ENCODE data around the gene DUT. TPM values are rescaled to one million over a fixed set of nuclear protein-coding genes. Genes with fewer than 3 reads are reported as not detected.

Gene DUT
- total RNA-seq, 1 experiment from 2014 or later = 85.2 TPM

GRCh38 chr15:48381861-48382260 lies 50.6 kb downstream of the DUT start:
- Histone ChIP-seq H3K4me3 (ENCODE audit: low read length) (no peak overlapping the region), H3K79me2 (ENCODE audit: low read length) (no peaks in the 10 kb centered on the region), H3K9me3 (ENCODE audit: low read length) (no peaks in the 10 kb centered on the region), H3K4me2 (ENCODE audit: low read length) (no peak overlapping the region), H3F3A (ENCODE audit: low read length, unreplicated experiment) (no peaks in the 10 kb centered on the region), H3K36me3 (ENCODE audit: low read depth, low read length) (no peaks in the 10 kb centered on the region), H3K9ac (ENCODE audit: low read length) (no peak overlapping the region), H4K20me1 (ENCODE audit: low read length) (no peaks in the 10 kb centered on the region), H3K9me2 (replicated peaks; ENCODE audit: low read length) (no peaks in the 10 kb centered on the region), H3K27me3 (ENCODE audit: low read length) (no peaks in the 10 kb centered on the region), H3K4me1 (ENCODE audit: insufficient read depth, low read length) (no peaks in the 10 kb centered on the region), H2AFZ (ENCODE audit: low read length) (no peak overlapping the region), H3K27ac (ENCODE audit: low read length) (no peak overlapping the region)
- DNase-seq = no peak
- BruUV-seq (replicated peaks) = no TSS peak
- ATAC-seq = no peak
- ChIA-PET CTCF (no interaction called here), POLR2A (ENCODE audit: unreplicated experiment) (no interaction called here)
- no peak for TF ChIP-seq EZH2 (IDR thresholded peaks at IDR 0.05; ENCODE audit: low read length, unreplicated experiment)
- TF ChIP-seq EZH2phosphoT487 (IDR thresholded peaks at IDR 0.05; ENCODE audit: borderline replicate concordance, low read length) = no peak
- intact Hi-C loops (cut with micrococcal nuclease) = no loop called here

GRCh38 chr15:48383031-48383430 lies 51.8 kb downstream of the DUT start:
- Histone ChIP-seq H4K20me1 (ENCODE audit: low read length) (no peaks in the 10 kb centered on the region), H3K9ac (ENCODE audit: low read length) (no peak overlapping the region), H2AFZ (ENCODE audit: low read length) (no peak overlapping the region), H3K79me2 (ENCODE audit: low read length) (no peaks in the 10 kb centered on the region), H3K4me3 (ENCODE audit: low read length) (no peak overlapping the region), H3K9me2 (replicated peaks; ENCODE audit: low read length) (no peaks in the 10 kb centered on the region), H3K36me3 (ENCODE audit: low read depth, low read length) (no peaks in the 10 kb centered on the region), H3F3A (ENCODE audit: low read length, unreplicated experiment) (no peaks in the 10 kb centered on the region), H3K27me3 (ENCODE audit: low read length) (no peaks in the 10 kb centered on the region), H3K9me3 (ENCODE audit: low read length) (no peaks in the 10 kb centered on the region), H3K4me2 (ENCODE audit: low read length) (no peak overlapping the region), H3K4me1 (ENCODE audit: insufficient read depth, low read length) (no peaks in the 10 kb centered on the region), H3K27ac (ENCODE audit: low read length) (no peak overlapping the region)
- CTCF ChIA-PET = no interaction called here
- POLR2A ChIA-PET (ENCODE audit: unreplicated experiment) = no interaction called here
- ATAC-seq (no peak), DNase-seq (no peak)
- intact Hi-C loops (cut with micrococcal nuclease) = no loop called here
- TF ChIP-seq CTCF (conservative IDR thresholded peaks at IDR 0.05; ENCODE audit: low read depth, low read length) (no peak), EZH2 (IDR thresholded peaks at IDR 0.05; ENCODE audit: low read length, unreplicated experiment) (no peak), EZH2phosphoT487 (IDR thresholded peaks at IDR 0.05; ENCODE audit: borderline replicate concordance, low read length) (no peak)
- no TSS peak for BruUV-seq (replicated peaks)

GRCh38 chr15:48384616-48385015 lies 53.4 kb downstream of the DUT start:
- peaks cover 3% of the 10 kb centered on the region for H3K4me1 ChIP-seq (ENCODE audit: insufficient read depth, low read length)
- ChIA-PET POLR2A (ENCODE audit: unreplicated experiment) (no interaction called here), CTCF (no interaction called here)
- H3K4me2 ChIP-seq (ENCODE audit: low read length) = no peak overlapping the region
- no peak overlapping the region for H3K4me3 ChIP-seq (ENCODE audit: low read length)
- H3K9ac ChIP-seq (ENCODE audit: low read length) = no peak overlapping the region
- no peak for TF ChIP-seq CTCF (conservative IDR thresholded peaks at IDR 0.05; ENCODE audit: low read depth, low read length)
- TF ChIP-seq EZH2phosphoT487 (IDR thresholded peaks at IDR 0.05; ENCODE audit: borderline replicate concordance, low read length) = no peak
- no peak for TF ChIP-seq EZH2 (IDR thresholded peaks at IDR 0.05; ENCODE audit: low read length, unreplicated experiment)
- H3K9me3 ChIP-seq (ENCODE audit: low read length) = no peaks in the 10 kb centered on the region
- no peak overlapping the region for H2AFZ ChIP-seq (ENCODE audit: low read length)
- no peaks in the 10 kb centered on the region for H4K20me1 ChIP-seq (ENCODE audit: low read length)
- no TSS peak for BruUV-seq (replicated peaks)
- H3K27ac ChIP-seq (ENCODE audit: low read length) = no peak overlapping the region
- no peaks in the 10 kb centered on the region for H3K27me3 ChIP-seq (ENCODE audit: low read length)
- peak; percentile 7 for DNase-seq
- no peaks in the 10 kb centered on the region for H3K9me2 ChIP-seq (replicated peaks; ENCODE audit: low read length)
- no peaks in the 10 kb centered on the region for H3K36me3 ChIP-seq (ENCODE audit: low read depth, low read length)
- intact Hi-C loops (cut with micrococcal nuclease) = no loop called here
- no peak for ATAC-seq
- H3F3A ChIP-seq (ENCODE audit: low read length, unreplicated experiment) = no peaks in the 10 kb centered on the region
- no peaks in the 10 kb centered on the region for H3K79me2 ChIP-seq (ENCODE audit: low read length)
